Adrenal gland (tissue), 5 donors: ENCODE data around the gene DNAJC22.

Source experiments
- CTCF ChIP-seq, 6 experiments: fragments of 450-650 bp in 4 of 6; fragments of 200-600 bp in 2 of 6; sonication (generic) in 1 of 6; IDR thresholded peaks; 1 replicate in 5 of 6; 2 replicates in 1 of 6; pipeline versions ENCODE4 v1.5.1 to v1.8.0; 2016 to 2021; ENCODE audit warnings: antibody characterized with exemption in 6 of 6, mild to moderate bottlenecking in 2 of 6, moderate library complexity in 1 of 6
- POLR2A ChIP-seq, 2 donors: fragments of 450-650 bp; IDR thresholded peaks; one replicate each; pipeline ENCODE4 v1.6.1; 2017; ENCODE audit warnings: antibody characterized with exemption in 2 of 2, mild to moderate bottlenecking in 2 of 2, moderate library complexity in 1 of 2
- donor health status: DM: no; HTN: no; CAD: no.

DNA sequence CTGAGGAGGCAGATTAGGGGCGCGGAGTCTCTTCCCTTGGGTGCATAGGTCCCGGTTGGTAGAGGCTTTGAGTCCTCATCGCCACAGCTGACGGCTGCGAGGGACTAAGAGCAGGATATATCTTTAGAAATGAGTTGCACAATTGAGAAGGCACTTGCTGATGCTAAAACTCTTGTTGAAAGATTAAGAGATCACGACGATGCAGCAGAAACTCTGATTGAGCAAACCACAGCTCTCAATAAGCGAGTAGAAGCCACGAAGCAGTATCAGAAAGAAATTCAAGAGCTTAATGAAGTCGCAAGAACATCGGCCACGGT, 42.7 kb downstream of the DNAJC22 start:
- TF ChIP-seq CTCF (IDR thresholded peaks at IDR 0.05): no peak
- TF ChIP-seq POLR2A (IDR thresholded peaks at IDR 0.05): no peak
